Measurements from ENCODE around the gene FAM76B.

The FAM76B gene

GRCh38 chr11:95796501-95796900, 6.9 kb upstream of the FAM76B start:
- ATAC-seq (ENCODE audit: low read depth) = no peak
- H3K4me1 ChIP-seq (ENCODE audit: insufficient read depth, poor library complexity, severe bottlenecking) = peaks cover 2% of the 10 kb centered on the region
- no peak for DNase-seq (ENCODE audit: low spot score)
- H3K27ac ChIP-seq (ENCODE audit: poor library complexity, severe bottlenecking) = no peak overlapping the region
- no peak for TF ChIP-seq CTCF (IDR thresholded peaks at IDR 0.05; ENCODE audit: poor library complexity, severe bottlenecking)
- no peak overlapping the region for H3K4me3 ChIP-seq (ENCODE audit: severe bottlenecking)
- H3K36me3 ChIP-seq (ENCODE audit: low read depth) = peaks cover 36% of the 10 kb centered on the region
- H3K9me3 ChIP-seq (ENCODE audit: severe bottlenecking) = no peaks in the 10 kb centered on the region
- no peaks in the 10 kb centered on the region for H3K27me3 ChIP-seq (ENCODE audit: insufficient read depth, poor library complexity, severe bottlenecking)

- Histone ChIP-seq H3K27ac (ENCODE audit: poor library complexity, severe bottlenecking) (no peak overlapping the region), H3K4me1 (ENCODE audit: insufficient read depth, poor library complexity, severe bottlenecking) (peaks cover 2% of the 10 kb centered on the region), H3K4me3 (ENCODE audit: severe bottlenecking) (no peak overlapping the region), H3K9me3 (ENCODE audit: severe bottlenecking) (no peaks in the 10 kb centered on the region), H3K36me3 (ENCODE audit: low read depth) (peaks cover 29% of the 10 kb centered on the region), H3K27me3 (ENCODE audit: insufficient read depth, poor library complexity, severe bottlenecking) (no peaks in the 10 kb centered on the region)
- DNase-seq (ENCODE audit: low spot score) = no peak
- no peak for TF ChIP-seq CTCF (IDR thresholded peaks at IDR 0.05; ENCODE audit: poor library complexity, severe bottlenecking)
- ATAC-seq (ENCODE audit: low read depth) = no peak
Observed at GRCh38 chr11:95795627-95796295, 6.2 kb upstream of the FAM76B start.

- H3K9me3 ChIP-seq (ENCODE audit: severe bottlenecking) = no peaks in the 10 kb centered on the region
- no peak overlapping the region for H3K4me3 ChIP-seq (ENCODE audit: severe bottlenecking)
- H3K27ac ChIP-seq (ENCODE audit: poor library complexity, severe bottlenecking) = no peak overlapping the region
- no peak for TF ChIP-seq CTCF (IDR thresholded peaks at IDR 0.05; ENCODE audit: poor library complexity, severe bottlenecking)
- ATAC-seq (ENCODE audit: low read depth) (no peak), DNase-seq (ENCODE audit: low spot score) (no peak)
- H3K4me1 ChIP-seq (ENCODE audit: insufficient read depth, poor library complexity, severe bottlenecking) = peaks cover 2% of the 10 kb centered on the region
- H3K36me3 ChIP-seq (ENCODE audit: low read depth) = peaks cover 13% of the 10 kb centered on the region
- no peaks in the 10 kb centered on the region for H3K27me3 ChIP-seq (ENCODE audit: insufficient read depth, poor library complexity, severe bottlenecking)
Observed at GRCh38 chr11:95794086-95794485, 4.5 kb upstream of the FAM76B start.

GRCh38 chr11:95793116-95793515, 3.5 kb upstream of the FAM76B start:
- H3K27me3 ChIP-seq (ENCODE audit: insufficient read depth, poor library complexity, severe bottlenecking) = no peaks in the 10 kb centered on the region
- no peak for TF ChIP-seq CTCF (IDR thresholded peaks at IDR 0.05; ENCODE audit: poor library complexity, severe bottlenecking)
- H3K4me1 ChIP-seq (ENCODE audit: insufficient read depth, poor library complexity, severe bottlenecking) = peaks cover 7% of the 10 kb centered on the region
- DNase-seq (ENCODE audit: low spot score) = no peak
- ATAC-seq (ENCODE audit: low read depth) = no peak
- H3K27ac ChIP-seq (ENCODE audit: poor library complexity, severe bottlenecking) = no peak overlapping the region
- H3K9me3 ChIP-seq (ENCODE audit: severe bottlenecking) = no peaks in the 10 kb centered on the region
- peaks cover 14% of the 10 kb centered on the region for H3K36me3 ChIP-seq (ENCODE audit: low read depth)
- H3K4me3 ChIP-seq (ENCODE audit: severe bottlenecking) = no peak overlapping the region

GRCh38 chr11:95792700-95793099, 3.1 kb upstream of the FAM76B start:
- no peak overlapping the region for H3K4me3 ChIP-seq (ENCODE audit: severe bottlenecking)
- peaks cover 7% of the 10 kb centered on the region for H3K4me1 ChIP-seq (ENCODE audit: insufficient read depth, poor library complexity, severe bottlenecking)
- no peak for ATAC-seq (ENCODE audit: low read depth)
- DNase-seq (ENCODE audit: low spot score) = no peak
- H3K27me3 ChIP-seq (ENCODE audit: insufficient read depth, poor library complexity, severe bottlenecking) = no peaks in the 10 kb centered on the region
- peaks cover 18% of the 10 kb centered on the region for H3K36me3 ChIP-seq (ENCODE audit: low read depth)
- no peaks in the 10 kb centered on the region for H3K9me3 ChIP-seq (ENCODE audit: severe bottlenecking)
- H3K27ac ChIP-seq (ENCODE audit: poor library complexity, severe bottlenecking) = no peak overlapping the region
- no peak for TF ChIP-seq CTCF (IDR thresholded peaks at IDR 0.05; ENCODE audit: poor library complexity, severe bottlenecking)
